GM19240 (cell line): ENCODE measurements around the gene SLC9A8.

Experiments used
- DNase-seq: peaks from one replicate; pipeline ENCODE4 v3.0.0; 2011; ENCODE audit warnings: low spot score; ENCODE audit not compliant: insufficient read length

Gene SLC9A8

DNA sequence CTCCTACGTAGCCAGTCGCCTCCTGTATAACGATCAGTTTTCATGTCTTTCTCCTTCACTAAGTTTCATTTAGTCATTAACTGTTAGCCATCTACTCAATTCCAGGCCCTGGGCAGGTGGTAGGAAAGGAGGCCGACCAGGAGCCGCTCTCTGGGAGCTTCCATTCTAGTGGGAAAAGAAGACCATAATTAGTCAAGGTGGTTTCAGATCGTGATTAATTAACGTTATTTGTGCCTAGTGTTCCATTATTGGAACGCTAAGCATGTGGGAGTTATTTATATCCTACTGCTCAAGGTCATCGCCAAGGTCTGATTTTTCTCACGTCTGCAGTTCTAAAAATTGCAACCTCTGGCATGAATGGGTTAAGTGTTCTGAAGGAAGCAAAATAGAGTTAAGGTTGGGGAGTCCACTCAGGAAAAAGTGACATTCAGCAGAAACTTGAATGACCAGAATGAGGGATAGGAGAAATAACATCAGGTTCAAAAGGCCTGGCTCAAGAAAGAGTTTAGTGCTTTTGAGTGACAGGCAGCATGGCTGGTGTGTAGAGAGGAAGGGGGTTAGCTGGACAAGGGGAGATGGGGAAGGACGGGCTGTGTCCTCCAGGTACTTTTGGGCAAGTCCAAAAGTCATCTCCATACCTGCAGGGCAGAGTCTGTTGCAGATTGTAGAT, 812 bp downstream of the SLC9A8 start:
- no peak for DNase-seq

DNA sequence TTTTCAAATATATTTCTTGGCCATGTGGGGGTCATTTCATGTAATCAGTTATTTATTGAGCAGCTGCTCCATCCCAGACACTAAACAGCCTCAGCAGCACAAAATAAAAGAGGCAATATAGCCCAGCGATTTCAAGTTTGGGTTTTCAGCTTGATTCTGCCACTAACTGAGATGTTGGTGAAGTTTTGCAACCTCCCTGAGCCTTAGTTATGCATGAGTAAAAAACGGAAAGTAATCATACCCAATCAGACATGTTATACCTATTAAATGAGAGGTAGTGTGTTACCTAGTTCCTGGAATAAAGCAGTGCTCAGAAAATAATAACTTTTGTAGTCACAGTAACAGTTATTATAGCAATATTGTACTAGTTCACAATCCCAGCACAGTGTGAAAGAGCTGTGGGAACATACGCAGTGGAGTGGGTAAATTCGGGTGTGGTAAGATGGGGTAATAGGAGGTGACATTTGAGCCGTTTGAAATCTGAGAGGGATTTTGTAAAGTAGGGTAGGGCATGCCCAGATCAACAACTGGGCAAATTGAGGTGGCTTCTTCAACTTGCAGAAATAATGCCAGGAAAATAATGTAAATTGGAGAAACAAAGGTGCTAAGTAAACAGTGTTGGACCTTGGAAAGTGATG, 1.5 kb downstream of the SLC9A8 start:
- DNase-seq, result no peak

DNA sequence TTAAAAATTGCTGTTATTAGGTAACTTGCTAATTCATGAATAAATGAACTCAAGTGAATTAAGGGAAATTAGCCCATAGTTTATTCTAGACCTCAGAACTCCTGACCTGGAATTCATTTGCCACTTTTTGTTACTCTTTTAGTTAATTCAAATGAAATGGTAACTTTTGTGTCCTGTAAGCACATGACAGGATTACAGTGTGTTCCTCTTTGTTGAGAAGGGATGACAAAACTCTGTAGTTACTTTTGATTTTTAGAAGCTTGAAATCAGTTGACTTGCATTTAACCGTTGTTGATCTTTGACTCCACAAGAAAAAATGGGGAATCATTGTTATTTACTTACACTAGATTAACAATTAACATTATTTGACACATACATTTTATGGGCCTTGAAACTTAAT, 6.2 kb downstream of the SLC9A8 start:
- DNase-seq, result no peak

DNA sequence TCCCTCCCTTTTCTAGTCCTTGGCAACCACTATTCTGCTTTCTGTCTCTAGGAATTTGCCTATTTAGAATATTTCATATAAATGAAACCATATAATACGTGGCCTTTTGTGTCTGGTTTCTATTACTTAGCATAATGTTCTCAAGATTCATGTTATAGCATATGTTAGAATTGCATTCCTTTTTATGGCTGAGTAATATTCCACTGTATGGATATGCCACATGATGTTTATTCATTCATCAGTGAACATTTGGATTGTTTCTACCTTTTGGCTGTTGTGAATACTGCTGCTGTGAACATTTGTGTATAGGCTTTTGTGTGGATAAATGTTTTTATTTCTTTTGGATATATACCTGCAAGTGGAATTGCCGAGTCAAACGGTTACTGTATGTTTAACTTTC, 7.1 kb downstream of the SLC9A8 start:
- DNase-seq, result no peak

DNA sequence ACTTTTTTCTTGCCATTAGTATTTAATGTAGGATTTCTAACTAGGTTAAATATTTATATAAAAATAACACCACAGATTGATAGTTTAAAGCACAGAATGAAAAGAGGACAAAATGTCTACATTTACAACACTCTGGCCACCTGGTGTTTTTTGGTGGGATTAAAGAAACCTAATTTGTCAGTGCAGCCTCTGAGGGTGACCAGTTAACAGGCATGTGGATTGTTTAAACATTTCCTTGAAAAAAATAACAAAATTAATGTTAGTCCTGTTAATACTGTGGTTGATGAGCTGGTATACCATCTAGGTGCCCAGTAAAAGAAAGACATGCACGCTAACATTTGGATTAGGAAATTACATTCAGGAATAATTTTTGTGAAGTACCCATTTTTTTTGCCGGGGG, 8.8 kb downstream of the SLC9A8 start:
- DNase-seq, result no peak

DNA sequence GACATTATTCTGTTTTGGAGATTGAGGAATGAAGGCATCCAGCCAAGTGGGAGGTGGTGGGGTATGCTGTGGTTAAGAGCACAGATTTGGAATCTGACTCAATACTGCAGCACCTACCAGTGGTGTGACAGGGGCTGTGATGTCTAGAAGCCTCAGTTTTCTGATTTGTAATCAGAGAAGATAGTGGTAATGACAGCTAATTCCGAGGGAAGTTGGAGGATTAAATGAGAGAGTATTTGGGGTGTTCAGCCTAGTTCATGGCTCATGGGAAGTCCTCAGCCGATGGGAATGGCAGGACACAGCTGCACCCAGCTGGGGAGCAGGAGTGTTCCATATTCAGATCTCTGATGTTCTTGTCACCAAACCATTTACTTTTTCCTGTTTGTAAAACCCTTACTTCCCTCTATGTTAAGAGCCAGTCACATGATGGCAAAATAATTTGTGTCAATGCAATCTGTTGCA, 9.3 kb downstream of the SLC9A8 start:
- no peak for DNase-seq

DNA sequence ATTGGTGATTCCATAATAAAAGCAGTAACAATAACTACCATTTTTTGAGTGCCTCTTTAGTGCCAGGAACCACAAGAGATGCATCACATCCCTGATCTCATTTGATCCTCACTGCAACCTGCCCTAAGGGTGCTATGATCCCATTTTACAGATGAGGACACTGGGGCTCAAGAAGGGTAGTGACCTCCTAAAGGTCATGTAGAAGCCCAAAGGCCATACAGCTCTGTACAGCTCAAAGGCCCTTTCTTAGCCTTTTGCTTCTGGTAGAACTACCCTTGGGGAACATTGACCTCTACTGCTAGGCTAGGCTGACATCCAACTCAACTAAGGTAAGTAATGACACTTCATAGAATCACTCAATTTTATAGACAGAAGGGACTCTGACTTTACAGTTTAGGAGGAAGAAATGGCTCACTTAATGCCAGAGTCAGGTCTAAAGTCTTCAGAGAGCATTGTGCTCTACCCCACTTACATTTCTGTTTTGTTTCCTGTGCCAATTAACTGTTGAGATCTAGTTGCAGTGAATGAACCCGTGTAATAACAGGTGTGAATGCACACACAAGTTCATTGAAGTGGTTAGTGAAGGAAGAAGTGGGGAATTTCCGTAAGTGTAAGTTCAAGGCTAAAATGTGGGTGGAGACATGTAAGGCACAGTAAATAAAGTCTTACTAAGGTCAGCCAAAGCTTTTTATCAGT, 10.7 kb downstream of the SLC9A8 start:
- no peak for DNase-seq

DNA sequence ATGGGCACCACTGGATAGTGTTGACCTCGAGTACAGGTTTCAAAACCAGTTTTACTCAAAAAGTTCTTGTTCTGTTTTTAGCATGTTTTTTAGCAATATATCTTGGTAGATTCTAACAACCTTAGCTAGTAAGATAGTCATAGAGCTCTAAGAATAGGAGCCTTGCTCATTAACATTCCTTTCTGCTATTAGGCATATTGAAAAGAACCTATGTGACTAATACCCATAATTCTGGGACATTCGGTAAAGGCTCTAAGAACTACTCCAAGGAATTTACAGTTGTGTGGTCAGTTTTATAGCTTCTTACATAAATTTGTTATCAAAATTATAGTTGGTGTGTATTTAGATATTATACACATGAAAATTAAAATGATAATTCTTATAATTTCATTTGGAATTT, 11.6 kb downstream of the SLC9A8 start:
- no peak for DNase-seq

DNA sequence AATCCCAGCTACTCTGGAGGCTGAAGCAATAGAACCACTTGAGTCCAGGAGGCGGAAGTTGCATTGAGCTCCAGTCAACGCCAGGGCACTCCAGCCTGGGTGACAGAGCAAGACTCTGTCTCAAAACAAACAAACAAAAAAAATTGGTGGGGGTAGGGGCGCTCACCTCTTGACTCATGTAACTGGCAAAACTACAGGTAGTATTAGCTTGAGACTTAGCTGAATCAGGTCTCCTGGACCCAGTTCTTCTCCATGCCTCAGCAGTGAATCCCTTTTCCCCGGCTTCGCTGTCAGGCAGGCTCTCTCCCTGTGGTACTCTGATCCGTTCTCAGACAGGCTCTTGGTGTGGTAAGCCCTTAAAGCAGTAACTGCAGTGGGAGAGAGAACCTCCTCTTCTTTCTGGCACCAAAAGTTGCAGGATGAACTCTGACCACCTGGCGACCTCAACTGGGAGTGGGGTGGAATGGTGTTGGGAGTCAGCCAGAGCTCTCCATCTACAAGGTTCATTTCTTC, 12.9 kb downstream of the SLC9A8 start:
- no peak for DNase-seq

DNA sequence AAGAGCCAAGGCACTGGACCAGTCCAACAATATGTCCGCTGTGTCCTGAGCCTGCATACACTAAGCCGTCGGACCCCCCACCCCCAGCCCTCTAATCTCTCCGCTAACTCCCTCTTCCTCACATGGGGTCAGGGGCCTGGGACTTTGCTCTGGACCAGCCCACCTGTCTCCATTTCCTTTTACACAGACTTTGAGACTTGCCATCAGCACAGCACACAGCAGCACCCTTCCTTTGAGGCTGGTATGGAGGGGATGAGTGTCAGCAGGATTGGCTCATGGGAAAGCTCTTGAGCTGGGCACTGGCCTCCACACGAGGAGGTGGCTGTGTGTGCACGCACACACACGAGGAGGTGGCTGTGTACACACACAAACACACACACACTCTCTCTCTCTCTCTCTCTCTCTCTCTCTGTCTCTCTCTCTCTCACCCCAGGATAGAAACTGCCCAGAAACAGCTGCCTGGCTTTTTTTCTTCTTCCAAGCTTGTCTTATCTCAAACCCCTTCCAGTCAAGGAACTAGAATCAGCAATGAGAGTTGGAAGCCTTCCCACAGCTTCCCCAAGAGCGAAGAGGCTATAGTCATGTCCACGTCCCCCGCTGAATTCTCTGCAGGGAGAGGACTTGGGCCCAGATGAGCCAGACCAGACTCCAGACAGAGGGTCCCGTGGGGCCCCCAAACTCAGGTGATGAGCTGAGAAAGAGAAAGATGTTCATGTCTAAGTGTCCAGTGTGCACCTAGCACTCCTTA, 18.6 kb downstream of the SLC9A8 start:
- no peak for DNase-seq

DNA sequence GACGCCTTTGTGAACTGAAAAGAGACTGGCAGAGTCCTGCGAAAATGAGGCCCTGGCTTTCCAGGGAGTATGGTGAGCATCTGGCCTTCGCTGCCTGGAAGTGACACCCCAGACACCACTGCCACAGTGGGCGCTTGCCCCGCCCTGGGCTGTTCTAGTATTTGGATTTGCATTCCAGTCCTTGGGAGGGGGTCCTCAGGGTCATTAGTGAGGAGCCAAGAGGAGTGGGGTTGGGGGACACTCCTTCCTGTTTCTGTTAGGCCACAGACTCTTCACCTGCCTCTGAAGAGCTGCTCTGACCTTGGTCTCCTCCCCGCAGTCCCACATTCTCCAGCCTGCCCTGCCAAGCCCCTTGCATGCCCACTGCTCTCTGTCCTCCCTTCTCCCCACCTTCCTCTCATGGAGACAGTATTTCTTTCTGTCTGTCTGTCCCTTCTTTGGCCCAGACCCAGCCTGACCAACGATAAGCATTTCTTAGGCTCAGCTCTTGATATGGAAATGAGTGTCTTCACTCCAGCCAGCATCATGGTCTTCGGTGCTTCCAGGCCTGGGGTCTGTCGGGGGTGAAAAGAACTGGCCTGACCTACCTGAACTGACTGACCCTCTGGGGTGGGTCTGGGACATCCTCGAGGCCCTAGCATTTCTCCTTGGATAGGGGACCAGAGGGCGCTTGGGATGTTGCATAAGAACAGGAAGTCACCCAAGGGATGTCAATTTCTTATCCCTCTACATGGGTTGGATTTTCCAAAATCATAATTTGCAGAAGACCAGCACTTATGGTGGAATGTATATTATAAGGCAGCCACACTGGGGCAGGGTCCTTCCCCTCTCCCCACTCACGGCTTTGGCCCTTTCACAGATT, 19.4 kb downstream of the SLC9A8 start:
- DNase-seq, result no peak

DNA sequence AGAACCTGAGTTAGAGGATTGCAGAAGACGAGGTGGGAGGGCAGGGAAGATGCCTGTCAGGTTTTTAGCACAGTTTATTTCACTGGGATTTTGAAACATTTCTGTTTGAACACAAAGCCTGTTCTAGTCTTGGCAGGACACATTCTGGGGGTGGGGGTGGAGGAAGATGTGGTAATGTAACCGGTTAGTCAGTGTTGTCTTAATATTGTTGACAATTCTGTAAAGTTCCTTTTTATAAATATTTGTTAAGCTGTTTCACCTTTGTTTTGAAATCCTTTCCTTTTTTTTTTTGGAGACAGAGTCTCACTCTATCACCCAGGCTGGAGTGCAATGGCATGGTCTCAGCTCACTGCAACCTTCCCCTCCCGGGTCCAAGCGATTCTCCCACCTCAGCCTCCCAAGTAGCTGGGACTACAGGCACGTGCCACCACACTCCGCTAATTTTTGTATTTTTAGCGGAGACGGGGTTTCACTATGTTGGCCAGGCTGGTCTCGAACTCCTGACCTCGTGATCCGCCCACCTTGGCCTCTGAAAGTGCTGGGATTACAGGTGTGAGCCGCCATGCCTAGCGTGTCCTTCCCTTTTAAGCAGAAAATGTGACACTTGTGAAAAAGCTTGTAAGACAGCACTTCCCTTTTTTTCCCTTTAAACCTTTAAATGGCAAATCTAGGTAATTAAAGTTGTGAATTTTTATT, 20.2 kb downstream of the SLC9A8 start:
- no peak for DNase-seq

DNA sequence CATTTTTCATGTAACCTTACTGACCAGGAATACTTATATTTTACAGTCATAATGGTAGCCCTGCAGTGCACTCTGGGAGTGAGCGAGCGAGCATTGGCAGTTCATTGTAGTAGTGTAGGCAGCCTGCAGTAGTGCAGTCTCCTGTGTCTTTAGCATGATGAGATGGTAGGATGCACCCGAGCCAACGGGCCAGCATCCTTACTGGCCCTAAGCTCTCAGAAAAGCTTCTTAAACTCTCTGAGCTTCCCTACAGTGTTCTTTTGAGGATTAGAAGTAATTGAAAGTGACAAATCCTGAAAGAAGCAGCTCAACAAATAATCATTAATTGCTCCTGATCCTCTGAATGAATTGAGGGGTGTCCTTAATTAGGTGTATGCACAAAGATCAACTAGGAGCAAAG, 20.9 kb downstream of the SLC9A8 start:
- no peak for DNase-seq

DNA sequence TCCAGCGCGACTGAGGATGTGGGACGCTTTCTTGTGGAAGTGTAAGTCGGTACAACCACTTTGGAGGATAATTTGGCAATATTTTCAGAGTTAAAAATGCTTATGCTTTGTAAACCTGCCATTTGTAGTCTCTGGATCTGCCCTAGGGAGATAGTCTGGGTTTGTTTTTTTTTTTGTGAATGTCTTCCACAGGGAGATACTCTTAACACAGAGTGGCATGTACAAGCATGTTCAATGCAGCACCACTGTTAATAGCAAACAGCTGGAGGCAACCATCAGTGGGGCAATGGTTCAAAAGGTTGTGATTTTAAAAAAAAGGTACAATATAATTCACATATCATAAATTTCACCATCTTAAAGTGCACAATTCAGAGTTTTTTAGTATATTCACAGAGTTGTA, 22.4 kb downstream of the SLC9A8 start:
- DNase-seq, result no peak

DNA sequence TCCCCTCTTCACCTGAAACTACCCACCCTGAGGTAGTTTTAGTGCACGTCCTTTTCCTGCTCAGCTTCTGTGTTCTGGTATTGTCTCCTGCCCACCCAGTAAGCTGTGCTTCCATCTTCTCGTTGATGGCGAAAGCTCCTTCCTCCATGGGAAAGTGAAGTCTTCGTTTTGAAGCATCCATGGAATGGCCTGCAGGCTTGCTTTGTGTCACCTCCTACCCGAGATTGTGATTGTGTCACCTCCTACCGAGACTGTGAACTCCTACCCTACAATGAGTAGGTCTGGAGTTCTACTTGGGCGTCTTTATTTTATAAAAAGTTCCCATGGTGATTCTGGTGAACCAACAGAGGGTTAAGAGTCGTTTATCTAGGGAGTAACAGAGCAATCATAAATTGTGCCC, 25.9 kb downstream of the SLC9A8 start:
- no peak for DNase-seq

DNA sequence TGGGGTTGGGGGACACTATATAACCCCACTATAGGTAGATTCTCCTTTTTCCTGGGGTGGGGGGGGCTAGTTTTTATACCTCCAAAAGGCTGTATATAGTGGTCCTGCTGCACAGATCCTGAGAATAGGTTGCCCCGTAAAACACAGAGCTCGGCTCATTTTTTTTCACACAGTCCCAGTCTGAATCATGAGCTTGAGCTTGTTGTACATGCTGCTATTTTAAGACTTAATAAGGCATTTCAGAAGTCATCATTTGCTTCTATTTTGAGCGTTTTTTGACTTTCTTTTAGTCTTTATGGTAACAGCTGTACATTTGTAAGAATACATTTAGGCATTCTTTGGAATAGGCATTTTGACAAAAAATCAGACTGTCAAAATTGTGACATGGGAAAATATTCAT, 30.5 kb downstream of the SLC9A8 start:
- no peak for DNase-seq

DNA sequence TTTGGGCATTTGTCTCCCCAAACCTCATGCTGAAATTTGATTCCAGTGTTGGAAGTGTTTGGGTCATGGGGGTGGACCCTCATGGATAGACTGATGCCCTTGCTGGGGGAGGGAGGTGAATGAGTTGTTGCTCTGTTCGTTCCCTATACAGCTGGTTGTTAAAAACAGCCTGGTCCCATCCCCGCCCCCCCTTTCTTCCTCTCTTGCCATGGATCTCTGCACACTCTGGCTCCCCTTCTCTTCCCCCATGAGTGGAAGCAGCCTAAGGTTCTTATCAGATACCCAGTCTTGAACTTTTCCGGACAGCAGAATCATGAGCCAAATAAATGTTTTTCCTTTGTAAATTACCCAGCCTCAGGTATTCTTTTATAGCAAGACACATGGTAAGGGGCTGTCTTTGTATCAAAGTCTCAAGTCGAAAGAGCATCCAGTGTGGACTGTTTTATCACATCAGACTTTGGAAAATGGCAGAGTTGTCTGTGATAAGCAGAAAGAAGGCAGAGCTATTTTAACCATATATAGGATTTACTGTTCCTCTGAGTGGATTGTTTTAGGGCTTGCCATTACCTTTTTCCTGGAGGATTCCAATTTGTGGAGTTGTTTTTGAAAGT, 31.2 kb downstream of the SLC9A8 start:
- DNase-seq, result no peak

DNA sequence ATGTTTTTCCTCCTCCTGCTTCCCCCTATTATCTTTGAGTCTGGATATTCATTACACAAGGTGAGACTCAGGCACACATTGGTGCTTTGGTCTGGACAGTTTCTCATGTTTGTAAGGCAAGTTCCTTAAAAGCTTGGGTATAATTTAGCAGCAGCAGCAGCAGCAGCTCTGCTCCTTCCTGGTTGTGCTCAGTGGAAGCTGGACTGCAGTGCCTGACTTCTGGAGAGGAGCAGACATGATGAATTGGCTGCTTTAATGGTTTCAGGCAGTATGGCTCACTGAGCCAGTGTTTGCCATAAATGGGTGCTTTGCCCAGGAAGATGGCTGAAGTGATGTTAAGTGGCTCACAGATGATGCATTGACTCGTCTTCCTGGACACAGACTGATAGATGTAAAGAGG, 32.4 kb downstream of the SLC9A8 start:
- no peak for DNase-seq

DNA sequence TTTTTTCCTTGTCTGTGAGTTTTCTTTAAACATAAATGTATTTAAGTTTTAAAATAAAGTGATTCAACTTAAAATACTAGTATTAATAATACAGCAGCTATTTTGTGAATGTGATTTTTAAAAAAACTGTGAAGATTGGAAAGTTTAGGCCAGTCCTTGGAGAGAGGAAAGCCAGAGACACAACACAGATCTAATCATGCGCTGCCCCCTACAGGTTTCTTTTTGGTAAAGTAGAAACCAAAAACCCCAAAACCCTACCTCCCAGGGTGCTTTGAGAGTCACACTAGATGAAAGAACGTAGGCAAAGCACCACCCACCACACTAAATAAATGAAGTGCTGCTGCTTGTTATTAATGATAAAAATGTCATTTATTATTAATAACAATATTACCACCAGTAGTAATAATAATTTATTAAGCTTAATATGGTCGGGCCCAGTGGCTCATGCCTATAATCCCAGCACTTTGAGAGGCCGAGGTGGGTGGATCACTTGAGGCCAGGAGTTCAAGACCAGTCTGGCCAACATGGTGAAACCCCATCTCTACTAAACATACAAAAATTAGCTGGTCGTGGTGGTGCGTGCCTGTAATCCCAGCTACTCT, 33.7 kb downstream of the SLC9A8 start:
- DNase-seq, result peak; percentile 30
